ENCODE results near the gene SLC26A5.

GRCh38 chr7:103445228-103446048 lies 569 bp downstream of the SLC26A5 start:
- no peak for TF ChIP-seq CTCF (IDR thresholded peaks at IDR 0.05 in 8 of 11, conservative IDR thresholded peaks at IDR 0.05 in 3 of 11)
- TF ChIP-seq POLR2A (IDR thresholded peaks at IDR 0.05), result no peak
- no peak for TF ChIP-seq POLR2AphosphoS5 (IDR thresholded peaks at IDR 0.05)

Data from spleen (tissue), 7 donors.